Measurements from ENCODE around the gene PAGR1.

PAGR1 gene

GRCh38 chr16:29863669-29863984 lies 47.7 kb downstream of the PAGR1 start (continued):
- TF ChIP-seq ZNF785 (tag by site-specific recombination; IDR thresholded peaks at IDR 0.05) (no peak), ZSCAN23 (tag by site-specific recombination; IDR thresholded peaks at IDR 0.05) (no peak), ZNF366 (tag by site-specific recombination; conservative IDR thresholded peaks at IDR 0.05) (no peak; the same call in 1 of the 2 replicates), PRDM10 (tag by site-specific recombination; IDR thresholded peaks at IDR 0.05) (no peak), ZBTB11 (tag by site-specific recombination; conservative IDR thresholded peaks at IDR 0.05; ENCODE audit: low read depth) (0 out of 2 replicates have a peak, but pooled peaks have one; percentile 3), ZNF571 (tag by site-specific recombination; IDR thresholded peaks at IDR 0.05) (no peak), ZNF513 (tag by site-specific recombination; IDR thresholded peaks at IDR 0.05) (no peak), ZNF629 (tag by site-specific recombination; IDR thresholded peaks at IDR 0.05) (0 out of 2 replicates have a peak, but pooled peaks have one; percentile 51), KLF16 (tag by site-specific recombination; IDR thresholded peaks at IDR 0.05) (no peak), BCL6B (tag by site-specific recombination; IDR thresholded peaks at IDR 0.05) (no peak), KLF1 (tag by site-specific recombination; IDR thresholded peaks at IDR 0.05) (no peak), ZNF426 (tag by site-specific recombination; IDR thresholded peaks at IDR 0.05) (no peak), ZNF433 (tag by site-specific recombination; IDR thresholded peaks at IDR 0.05; ENCODE audit: low read depth) (no peak), ZNF354C (tag by site-specific recombination; IDR thresholded peaks at IDR 0.05; ENCODE audit: borderline replicate concordance, low read depth) (no peak), ZNF654 (tag by site-specific recombination; IDR thresholded peaks at IDR 0.05; ENCODE audit: low read depth) (no peak), ZNF670 (tag by site-specific recombination; IDR thresholded peaks at IDR 0.05; ENCODE audit: low read depth) (no peak), KLF9 (tag by site-specific recombination; IDR thresholded peaks at IDR 0.05; ENCODE audit: low read depth) (no peak), HOXD13 (CRISPR knock-in tag; IDR thresholded peaks at IDR 0.05; ENCODE audit: borderline replicate concordance) (no peak), ZNF184 (tag by site-specific recombination; IDR thresholded peaks at IDR 0.05) (no peak), ZNF621 (tag by site-specific recombination; IDR thresholded peaks at IDR 0.05) (no peak), ZNF138 (tag by site-specific recombination; IDR thresholded peaks at IDR 0.05; ENCODE audit: borderline replicate concordance) (no peak), IKZF3 (tag by site-specific recombination; IDR thresholded peaks at IDR 0.05) (peak; percentile 30; the same call in 1 of the 2 replicates), ZNF202 (tag by site-specific recombination; IDR thresholded peaks at IDR 0.05; ENCODE audit: borderline replicate concordance) (no peak), ZNF777 (tag by site-specific recombination; IDR thresholded peaks at IDR 0.05; ENCODE audit: borderline replicate concordance) (peak; percentile 42; the same call in 1 of the 2 replicates), ZBTB17 (tag by site-specific recombination; IDR thresholded peaks at IDR 0.05) (no peak), KLF17 (tag by site-specific recombination; IDR thresholded peaks at IDR 0.05) (no peak), ZSCAN4 (tag by site-specific recombination; IDR thresholded peaks at IDR 0.05) (no peak)
